Left lung (tissue), 10 donors: ENCODE data around the gene TSPOAP1. TPM values are rescaled to one million over a fixed set of nuclear protein-coding genes. Genes with fewer than 3 reads are reported as not detected.

ENCODE experiments used
- ATAC-seq: fragments of 200-7000 bp; cut with Tn5 transposase; one replicate; pipeline ENCODE4 v1.9.1; 2020; ENCODE audit warnings: moderate library complexity
- DNase-seq, 4 donors: peaks; one replicate each; pipeline ENCODE4 v3.0.0-alpha.2; 2013 to 2020
- H3K27ac ChIP-seq, 2 donors: fragments of 200-600 bp; sonication (generic) in 1 of 2; one replicate each; pipeline versions ENCODE4 v1.5.0 to v1.8.0; 2020 to 2021
- H3K27me3 ChIP-seq, 2 donors: fragments of 200-600 bp; sonication (generic) in 1 of 2; one replicate each; pipeline versions ENCODE4 v1.5.0 to v1.8.0; 2020 to 2021
- H3K36me3 ChIP-seq, 2 donors: fragments of 200-600 bp; sonication (generic) in 1 of 2; one replicate each; pipeline versions ENCODE4 v1.5.0 to v1.8.0; 2020 to 2021
- H3K4me1 ChIP-seq, 2 donors: fragments of 200-600 bp; one replicate each; pipeline ENCODE4 v1.8.0; 2021
- H3K4me3 ChIP-seq, 2 donors: fragments of 200-600 bp; sonication (generic) in 1 of 2; one replicate each; pipeline versions ENCODE4 v1.5.0 to v1.8.0; 2020 to 2021; ENCODE audit warnings: mild to moderate bottlenecking in 1 of 2
- H3K9me3 ChIP-seq, 2 donors: fragments of 200-600 bp; sonication (generic) in 1 of 2; one replicate each; pipeline versions ENCODE4 v1.5.0 to v1.8.0; 2020 to 2021
- CTCF ChIP-seq, 2 donors: fragments of 200-600 bp; sonication (generic) in 1 of 2; IDR thresholded peaks; one replicate each; pipeline versions ENCODE4 v1.5.0 to v1.8.0; 2021; ENCODE audit warnings: antibody characterized with exemption in 2 of 2
- intact Hi-C, 2 donors: fragments of 100-400 bp; cut with DNase I; formaldehyde crosslinking; loops; one replicate each; pipeline versions ENCODE4 v1.11.2 to v1.14.2; 2022
- polyA plus RNA-seq, 6 donors: library from polyadenylated mRNA; unstranded; fragments of 120-200 nt; gene quantifications; one replicate each; pipeline ENCODE4 v1.2.1, GENCODE V29; 2013; ENCODE audit not compliant: insufficient read length in 6 of 6
- total RNA-seq, 2 donors: library from RNA; stranded (reverse); fragmentation: NEBNext Ultra II Directional; extraction: Animal tissue kit (Norgen Biotek cat#: 25700); gene quantifications; one replicate each; pipeline ENCODE4 v1.2.1, GENCODE V29; 2021
- donor health status: DM: no; HTN: yes; CAD: no.
- donor health status: DM: no; HTN: no; CAD: no.

TSPOAP1 gene
- total and polyA plus RNA-seq, 8 donors: 7.9 to 65.0 (median 52.7) TPM

- TF ChIP-seq CTCF (IDR thresholded peaks at IDR 0.05): no peak
- Histone ChIP-seq H3K27ac (no peak overlapping the region), H3K36me3 (no peaks in the 10 kb centered on the region), H3K27me3 (no peaks in the 10 kb centered on the region), H3K9me3 (no peaks in the 10 kb centered on the region), H3K4me3 (no peak overlapping the region), H3K4me1 (no peaks in the 10 kb centered on the region)
- ATAC-seq (no peak), DNase-seq (no peak)
- intact Hi-C loops: no loop called here
Observed at GRCh38 chr17:58363457-58364185, 35.0 kb upstream of the TSPOAP1 start.

GRCh38 chr17:58362368-58363014, 33.9 kb upstream of the TSPOAP1 start:
- Histone ChIP-seq H3K27me3 (no peaks in the 10 kb centered on the region), H3K4me1 (no peaks in the 10 kb centered on the region), H3K36me3 (peaks cover 0 to 7% of the 10 kb centered on the region in 2 donors), H3K9me3 (no peaks in the 10 kb centered on the region), H3K4me3 (no peak overlapping the region), H3K27ac (no peak overlapping the region)
- DNase-seq (no peak), ATAC-seq (no peak)
- intact Hi-C loops: no loop called here
- no peak for TF ChIP-seq CTCF (IDR thresholded peaks at IDR 0.05)

GRCh38 chr17:58360296-58361063, 31.9 kb upstream of the TSPOAP1 start:
- H3K9me3 ChIP-seq: no peaks in the 10 kb centered on the region
- peaks cover 0 to 7% of the 10 kb centered on the region in 2 donors for H3K36me3 ChIP-seq
- H3K4me3 ChIP-seq: no peak overlapping the region
- TF ChIP-seq CTCF (IDR thresholded peaks at IDR 0.05): no peak
- H3K27me3 ChIP-seq: no peaks in the 10 kb centered on the region
- ATAC-seq (no peak), DNase-seq (no peak)
- no peak overlapping the region for H3K27ac ChIP-seq
- intact Hi-C loops: no loop called here
- H3K4me1 ChIP-seq: no peaks in the 10 kb centered on the region

GRCh38 chr17:58358408-58359172, 30.0 kb upstream of the TSPOAP1 start:
- Histone ChIP-seq H3K27ac (no peak overlapping the region), H3K27me3 (no peaks in the 10 kb centered on the region), H3K36me3 (peaks cover 0 to 7% of the 10 kb centered on the region in 2 donors), H3K4me1 (peaks cover 0 to under 1% of the 10 kb centered on the region in 2 donors), H3K4me3 (no peak overlapping the region), H3K9me3 (no peaks in the 10 kb centered on the region)
- no peak for ATAC-seq
- TF ChIP-seq CTCF (IDR thresholded peaks at IDR 0.05): no peak
- intact Hi-C loops: no loop called here
- DNase-seq: no peak
